ENCODE measurements around the gene MYRIP.

The MYRIP gene

DNA sequence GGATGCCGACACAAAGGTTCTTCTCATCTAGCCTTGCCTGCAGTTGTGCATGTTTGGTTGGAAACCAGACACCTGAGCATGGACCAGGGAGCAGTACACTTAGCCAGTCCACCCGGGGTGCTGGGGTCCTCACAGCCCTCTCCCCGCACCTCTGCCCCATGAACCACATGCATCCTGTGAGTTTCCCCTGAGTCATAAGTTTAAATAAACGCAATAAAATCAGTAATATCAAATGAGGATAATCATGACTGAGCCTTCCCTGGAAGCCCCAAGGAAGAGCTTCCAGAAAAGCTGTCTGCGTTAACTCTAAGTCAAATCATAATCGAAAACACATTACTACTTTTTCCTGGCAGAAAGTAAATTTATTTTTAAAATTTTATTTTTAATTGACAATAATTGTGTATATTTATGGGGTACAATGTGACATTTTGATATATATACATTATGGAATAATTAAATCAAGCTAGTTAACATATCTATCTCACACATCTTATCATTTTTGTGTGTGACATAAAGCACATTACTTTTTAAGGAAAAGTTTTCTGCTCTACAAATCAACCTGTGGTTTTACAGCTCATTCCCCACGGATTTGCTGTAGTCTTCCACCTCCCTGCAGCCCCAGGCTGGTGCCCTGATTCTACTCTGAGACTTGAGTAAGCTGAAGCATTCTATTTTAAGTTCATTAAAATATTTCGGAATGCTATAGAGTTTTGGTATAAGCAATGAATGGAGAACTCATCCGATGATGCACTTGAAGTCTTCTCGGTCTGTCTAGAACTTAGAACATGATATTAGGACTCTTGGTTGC, 334.1 kb downstream of the MYRIP start:
- no peak for DNase-seq

DNA sequence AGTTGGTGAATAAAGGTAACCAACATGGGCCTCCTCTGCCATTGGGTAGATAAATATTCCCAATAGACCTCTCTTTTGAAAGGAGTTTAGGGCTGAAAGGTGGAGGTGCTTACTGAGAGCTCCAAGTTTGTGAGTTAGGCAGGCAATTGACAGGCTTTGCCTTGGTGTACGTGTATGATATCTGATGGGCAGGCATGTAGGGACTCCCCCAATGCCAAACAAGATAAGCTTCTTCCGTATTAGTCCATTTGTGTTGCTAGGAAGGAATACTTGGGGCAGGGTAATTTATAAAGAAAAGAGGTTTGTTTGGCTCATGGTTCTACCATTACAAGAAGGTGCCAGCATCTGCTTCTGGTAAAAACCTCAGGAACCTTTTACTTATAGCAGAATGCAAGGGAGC, 339.4 kb downstream of the MYRIP start:
- DNase-seq, result no peak

DNA sequence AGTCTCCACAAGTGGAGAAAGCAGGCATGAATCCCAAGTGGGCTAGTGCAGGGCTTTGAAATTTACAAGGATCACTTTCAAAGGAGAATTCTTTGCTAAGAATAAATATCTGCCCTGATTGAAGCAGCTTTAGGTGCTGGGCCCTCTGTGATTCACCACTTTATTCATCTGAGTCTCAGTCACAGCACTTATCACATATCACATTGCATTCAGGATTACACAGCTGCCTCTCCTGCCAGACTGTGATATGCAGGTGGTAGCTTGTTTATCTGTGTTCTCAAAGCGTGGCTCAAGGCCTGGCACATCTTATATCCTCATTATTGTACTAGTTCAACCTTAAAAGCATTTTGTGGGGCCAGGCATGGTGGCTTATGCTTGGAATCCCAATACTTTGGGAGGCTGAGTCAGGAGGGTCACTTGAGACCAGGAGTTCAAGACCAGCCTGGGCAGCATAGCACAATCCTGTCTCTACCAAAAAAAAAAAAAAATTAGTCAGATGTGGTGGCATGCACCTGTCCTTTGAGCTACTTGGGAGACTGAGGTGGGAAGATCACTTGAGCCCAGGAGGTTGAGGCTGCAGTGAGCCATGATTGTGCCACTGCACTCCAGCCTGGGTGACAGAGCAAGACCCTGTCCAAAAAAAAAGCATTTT, 343.2 kb downstream of the MYRIP start:
- peak; percentile 24 for DNase-seq

DNA sequence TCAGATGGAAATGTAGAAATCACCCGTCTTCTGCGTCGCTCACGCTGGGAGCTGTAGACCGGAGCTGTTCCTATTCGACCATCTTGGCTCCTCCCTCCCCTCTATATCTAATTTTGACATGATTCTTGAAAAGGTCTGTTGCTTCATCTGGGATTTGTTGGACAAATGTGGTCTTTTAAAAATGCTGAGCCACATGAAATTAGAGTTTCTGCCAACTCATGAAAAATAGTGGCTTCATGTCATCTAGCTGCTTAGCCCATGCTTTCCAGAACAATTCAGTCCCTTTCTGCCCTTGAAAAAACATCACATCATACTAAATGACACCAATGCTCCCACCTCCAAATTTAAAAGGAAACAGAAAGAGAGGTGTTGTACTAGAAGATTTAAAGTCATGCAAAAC, 351.5 kb downstream of the MYRIP start:
- DNase-seq, result no peak

DNA sequence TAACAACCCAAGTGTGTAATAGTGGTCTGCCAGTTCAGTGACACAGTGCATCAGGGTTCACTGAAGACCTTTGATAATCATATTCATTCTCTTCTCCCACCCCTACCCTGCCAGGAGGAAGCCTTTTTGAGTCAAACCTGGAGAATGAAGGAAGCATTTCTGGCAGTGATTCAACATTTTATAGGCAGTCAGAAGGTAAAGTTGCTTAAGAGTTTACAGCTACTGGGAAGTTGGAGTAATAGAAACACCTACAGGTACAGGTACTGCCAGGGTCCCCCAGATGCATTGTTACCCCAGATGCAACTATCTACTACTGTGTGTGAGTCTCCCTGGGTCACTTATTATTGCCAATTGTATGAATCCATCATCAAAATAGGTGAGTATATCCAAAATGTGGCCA, 353.2 kb downstream of the MYRIP start:
- DNase-seq, result no peak

DNA sequence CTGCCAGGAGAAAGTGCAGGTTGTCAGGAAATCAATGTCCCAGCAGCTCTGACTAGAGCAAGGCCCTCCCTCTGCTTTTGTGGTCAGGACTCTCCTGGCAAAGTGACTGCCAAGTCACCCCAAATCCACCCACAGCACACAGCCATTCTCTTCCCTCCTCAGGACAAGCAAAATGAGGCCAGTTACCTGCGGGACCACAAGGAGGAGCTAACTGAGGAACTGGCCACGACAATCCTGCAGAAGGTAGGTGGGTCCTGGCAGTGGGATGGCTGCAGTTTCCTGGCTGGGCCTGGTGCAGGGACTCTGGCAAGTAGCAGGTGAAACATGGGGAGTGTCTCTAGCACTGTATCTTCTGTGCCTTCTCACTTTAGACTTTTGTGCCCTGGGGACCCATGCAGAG, 357.6 kb downstream of the MYRIP start:
- no peak for DNase-seq

DNA sequence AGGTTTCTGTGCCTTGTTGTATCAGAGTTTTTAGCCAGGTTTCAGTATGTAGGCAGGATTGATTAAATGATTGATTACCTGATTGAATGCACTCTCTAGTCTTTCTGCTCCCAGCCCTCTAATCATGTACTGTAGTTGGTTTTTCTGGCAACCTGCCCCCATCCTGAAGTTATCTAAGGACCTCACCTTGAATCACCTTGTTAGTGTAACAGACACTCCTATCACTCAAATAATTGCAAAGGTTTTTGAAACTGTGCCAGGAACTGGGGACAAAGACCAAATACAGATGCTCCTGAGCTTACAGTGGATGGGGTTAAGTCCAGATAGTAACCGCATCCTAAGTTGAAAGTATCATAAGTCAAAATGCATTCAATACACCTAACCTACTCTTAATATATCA, 358.5 kb downstream of the MYRIP start:
- peak; percentile 10 for DNase-seq

DNA sequence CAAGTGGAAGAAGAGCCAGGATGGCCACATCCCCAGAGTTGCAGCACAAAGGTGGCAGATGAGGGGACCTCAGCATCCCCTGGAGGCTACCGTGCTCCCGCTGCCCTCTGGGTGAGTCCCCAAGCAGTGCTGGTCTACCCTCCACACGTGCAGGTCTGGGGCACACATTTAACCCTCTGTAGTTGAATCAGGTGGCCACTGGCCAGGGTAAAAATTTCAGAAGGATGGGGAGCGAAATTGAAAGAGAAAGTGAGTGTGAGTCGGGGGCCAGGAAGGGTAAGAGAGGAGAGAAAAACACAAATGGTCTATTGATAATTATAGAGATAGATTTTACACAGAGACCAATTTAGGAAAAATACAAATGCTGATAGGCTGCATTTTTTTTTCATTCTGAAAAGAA, 360.6 kb downstream of the MYRIP start:
- DNase-seq, result no peak

DNA sequence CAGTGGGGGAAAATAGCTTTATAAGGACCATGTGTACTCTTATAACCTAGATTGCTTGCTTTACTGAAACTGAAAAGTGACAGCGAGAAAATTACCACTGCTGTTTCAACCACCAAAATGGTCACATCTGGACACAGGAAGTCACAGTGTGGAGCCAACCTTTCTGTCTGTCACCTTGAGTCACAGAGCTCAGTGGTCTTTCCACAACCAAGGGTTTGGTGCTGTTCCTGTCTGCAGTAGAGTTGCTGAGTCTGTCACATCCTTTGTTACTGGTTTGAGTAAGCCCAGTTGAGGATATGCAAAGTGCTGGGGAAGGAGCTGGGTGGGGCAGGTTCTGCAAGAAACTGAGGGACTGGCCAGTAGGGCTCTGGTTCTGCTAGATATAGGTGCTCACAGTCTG, 361.0 kb downstream of the MYRIP start:
- DNase-seq, result no peak

DNA sequence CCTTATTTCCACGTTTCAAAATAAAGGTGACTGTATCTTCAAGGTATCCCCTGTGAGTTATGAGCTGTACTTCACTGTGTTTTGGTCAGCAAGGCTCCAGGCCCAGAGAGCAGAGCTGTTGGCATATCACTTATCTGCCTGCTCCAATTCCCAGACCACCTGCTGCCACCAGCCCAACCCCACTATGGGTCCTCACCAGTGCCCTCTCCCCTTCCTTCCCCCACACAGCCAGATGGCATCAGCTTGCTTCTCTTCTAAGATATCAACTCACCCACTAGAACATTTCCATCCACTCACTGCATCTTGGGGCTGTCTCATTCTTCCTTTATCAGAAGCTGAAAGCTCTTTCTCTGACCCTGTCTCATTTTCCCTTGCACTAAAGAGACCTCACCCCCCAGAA, 363.2 kb downstream of the MYRIP start:
- no peak for DNase-seq

DNA sequence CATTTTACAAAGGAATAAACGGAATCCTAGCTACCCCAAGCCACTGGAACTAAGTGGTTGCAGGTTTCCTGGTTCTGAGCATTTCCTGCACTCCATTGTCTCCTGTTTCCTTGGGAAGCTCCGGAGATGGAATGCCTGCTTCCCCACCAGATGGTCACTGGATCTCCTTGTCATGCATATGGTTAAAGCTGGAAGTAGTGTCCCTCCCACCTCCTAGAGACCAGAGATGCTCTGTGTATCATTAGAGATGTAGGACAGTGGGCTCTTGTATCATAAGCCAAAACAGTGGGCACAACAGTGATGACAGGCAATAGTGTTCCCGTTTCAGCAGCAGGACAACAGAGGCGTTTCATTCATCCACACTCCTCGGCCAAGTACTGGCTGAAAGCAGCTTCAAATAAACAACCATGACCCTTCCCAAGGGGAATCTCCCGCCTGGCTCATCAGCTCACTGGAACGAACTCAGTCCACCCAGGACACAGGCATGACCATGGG, 363.9 kb downstream of the MYRIP start:
- DNase-seq, result no peak

DNA sequence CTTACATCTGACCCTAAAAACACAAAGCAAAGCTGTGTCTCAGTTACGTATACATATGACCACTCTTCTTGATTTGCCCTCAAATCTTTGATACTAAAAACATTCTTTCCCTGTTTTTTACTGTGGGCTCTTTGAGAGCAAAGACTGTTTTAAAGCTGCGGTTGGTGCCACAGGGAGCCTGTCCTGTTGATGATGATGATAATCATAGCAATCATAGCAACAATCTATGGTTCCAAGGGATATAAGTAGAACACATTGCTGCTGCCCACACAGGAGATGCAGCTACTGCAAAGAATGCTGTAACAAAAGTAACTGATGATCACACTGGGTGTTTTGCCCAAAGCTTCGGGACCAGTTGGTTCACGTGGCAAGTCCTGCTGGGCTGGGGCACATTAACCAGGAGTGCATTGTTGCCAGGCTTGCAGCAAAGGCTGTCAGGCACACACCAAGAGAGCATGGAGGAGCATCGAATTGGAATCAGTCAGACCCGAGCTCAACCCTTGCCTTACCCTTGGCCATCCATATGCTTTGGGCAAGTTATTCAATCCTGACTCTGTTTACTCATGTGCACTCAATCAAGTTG, 368.7 kb downstream of the MYRIP start:
- DNase-seq, result no peak

DNA sequence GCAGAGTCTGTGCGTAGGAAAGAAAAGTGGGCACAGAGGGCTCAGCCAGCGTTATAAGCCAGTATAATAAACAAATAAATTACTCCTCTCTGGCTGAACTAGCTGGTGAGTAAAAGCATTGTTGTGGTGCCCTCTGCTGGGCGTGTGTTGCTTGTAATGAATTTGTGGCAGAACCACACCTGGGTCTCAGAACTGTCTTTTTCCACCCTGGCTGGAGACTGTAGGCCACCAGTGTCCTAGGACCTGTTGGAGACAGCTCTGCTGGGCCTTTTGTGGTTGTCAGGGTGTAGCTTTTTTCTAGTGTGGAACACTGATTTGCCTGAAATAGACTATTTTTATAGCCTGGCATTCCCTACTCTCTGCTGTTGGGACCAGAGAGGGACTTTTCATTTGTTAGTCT, 369.6 kb downstream of the MYRIP start:
- peak; percentile 43 for DNase-seq

DNA sequence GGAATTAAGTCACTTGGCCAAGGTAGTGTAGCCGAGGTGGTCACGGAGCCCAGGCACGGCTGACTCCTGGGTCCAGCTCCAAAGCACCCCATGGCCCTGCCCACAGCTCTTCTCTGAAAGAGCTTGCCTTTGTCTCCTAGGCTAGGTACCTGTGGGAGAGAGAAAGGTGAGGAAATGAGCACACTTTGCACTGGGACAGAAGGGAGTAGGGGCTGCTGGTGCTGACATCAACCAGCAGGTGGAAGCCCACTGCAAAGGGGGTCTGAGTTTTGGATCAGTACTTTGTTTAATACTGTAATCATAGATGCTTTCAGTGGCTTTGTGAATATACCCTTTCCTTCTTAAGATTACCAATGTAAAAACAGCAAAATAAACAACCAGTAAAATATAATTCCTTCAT, 371.8 kb downstream of the MYRIP start:
- no peak for DNase-seq

DNA sequence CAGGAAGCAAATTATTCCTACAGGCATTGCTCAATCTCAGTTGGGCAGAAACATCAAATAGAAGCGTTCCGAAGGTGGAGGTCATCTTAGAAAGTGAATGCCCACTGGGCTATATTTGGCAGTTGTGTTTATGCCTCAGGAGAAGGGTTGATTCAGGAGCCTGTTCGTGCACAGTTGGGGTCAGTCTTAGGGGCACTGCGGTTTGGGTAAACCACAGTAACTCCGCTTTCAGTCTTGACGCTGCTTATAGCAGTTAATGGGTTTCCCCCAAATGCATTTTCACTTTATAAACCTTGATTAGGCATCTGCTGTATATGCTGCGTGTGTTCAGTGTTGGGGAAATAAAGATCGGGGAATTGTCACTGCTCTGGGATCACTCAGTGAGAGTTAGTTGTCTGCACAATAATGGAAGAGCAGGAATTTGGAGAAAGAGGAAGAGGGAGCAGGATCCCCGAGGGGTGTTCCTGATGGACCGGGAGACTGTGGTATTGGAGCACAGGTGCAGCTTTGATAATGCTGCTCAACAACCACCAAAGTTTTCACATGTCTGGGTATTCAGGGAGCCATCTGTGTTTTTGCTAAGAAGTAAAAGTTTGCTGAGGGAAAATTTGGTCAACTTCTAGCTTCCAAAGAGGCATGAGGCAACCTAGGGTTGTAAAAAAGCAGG, 375.8 kb downstream of the MYRIP start:
- no peak for DNase-seq

DNA sequence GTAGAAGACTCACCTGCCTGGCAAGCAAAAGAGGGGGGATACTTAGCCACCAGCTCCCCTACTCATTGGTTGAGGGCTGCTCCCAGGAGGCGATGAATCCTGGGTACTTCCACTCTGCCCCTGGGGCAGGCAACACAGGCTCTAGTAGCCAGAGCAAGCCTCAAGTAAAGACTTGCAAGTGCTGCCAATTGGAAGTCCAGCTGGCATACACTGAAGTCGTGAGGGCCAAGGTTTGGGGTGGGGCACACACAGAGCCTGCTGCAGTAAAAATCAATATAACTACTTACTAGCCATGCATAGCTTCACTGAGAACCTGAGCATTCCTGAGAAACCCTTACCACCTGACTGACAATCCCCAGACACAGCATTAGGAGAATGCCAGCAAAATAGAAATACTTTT, 377.1 kb downstream of the MYRIP start:
- DNase-seq, result no peak

DNA sequence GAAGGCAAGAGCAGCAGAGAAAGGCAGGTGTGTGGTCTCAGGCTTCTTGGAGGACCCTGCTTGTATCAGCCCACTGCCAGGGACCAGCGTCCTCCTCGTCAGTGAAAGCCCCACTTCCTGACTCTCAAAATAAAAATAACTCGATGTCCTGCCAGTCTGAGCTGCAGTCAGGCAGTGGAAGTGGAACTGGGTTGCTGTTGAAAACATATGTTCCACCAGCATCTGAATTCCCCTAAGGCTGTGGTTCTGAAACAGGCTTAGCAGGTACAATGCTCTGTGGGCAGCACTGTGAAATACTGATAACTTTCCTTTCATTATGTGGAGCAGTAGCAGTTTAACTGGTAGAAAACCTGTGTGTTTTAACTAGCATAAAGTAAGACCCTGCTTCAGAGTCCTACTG, 378.5 kb downstream of the MYRIP start:
- no peak for DNase-seq

DNA sequence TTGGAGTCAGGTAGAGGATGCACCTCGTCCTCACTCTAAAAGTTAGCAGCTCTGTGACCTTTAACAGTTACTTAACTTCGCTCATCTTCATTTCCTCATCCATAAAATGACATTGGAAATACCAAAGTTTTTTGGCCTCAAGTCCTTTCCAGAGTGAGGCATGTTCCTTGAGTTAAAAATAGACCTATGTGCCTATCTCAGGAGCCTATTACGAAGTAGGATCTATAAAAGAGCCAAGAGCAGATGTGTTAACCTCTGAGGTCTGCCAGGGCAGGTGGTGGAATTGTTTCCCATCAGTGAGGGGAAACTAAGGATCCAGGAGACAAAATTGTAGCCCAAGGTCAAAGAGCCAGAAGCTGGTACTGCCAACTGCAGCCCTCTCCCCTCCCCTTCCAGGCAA, 379.7 kb downstream of the MYRIP start:
- DNase-seq, result no peak

DNA sequence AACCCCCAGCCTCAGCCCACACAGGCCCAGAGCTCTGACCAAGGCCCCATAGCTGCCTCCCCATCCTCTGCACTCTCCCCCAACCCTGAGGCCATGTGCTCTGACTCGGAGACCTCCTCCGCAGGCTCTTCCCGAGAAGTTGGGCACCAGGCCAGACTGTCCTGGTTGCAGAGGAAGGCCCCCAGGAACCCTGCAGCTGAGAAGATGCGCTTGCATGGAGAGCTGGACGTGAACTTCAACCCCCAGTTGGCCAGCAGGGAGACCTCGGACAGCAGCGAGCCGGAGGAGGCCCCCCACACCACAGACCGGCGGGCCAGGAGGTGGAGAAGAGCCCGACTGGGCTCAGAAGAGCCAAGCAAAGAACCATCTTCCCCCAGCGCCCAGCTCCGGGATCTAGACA, 380.6 kb downstream of the MYRIP start:
- DNase-seq, result no peak

DNA sequence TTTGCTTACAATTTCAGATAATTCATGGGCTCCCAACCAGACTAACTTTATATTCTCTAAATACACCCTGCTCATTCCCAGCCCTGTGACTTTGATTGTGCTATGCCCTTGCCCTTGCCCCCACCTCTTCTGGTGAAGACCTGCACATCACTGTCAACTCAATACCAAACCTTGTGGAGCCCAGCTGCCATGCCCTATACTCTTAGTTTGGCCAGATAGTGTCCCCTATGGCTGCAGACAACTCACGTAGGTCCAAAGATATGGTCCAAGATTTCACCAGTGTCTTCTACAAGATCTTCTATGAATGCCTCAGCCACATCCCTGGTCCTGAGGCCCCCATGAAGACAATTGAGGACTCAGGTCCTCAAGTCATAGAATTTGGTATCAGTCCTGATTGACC, 381.8 kb downstream of the MYRIP start:
- DNase-seq, result no peak

DNA sequence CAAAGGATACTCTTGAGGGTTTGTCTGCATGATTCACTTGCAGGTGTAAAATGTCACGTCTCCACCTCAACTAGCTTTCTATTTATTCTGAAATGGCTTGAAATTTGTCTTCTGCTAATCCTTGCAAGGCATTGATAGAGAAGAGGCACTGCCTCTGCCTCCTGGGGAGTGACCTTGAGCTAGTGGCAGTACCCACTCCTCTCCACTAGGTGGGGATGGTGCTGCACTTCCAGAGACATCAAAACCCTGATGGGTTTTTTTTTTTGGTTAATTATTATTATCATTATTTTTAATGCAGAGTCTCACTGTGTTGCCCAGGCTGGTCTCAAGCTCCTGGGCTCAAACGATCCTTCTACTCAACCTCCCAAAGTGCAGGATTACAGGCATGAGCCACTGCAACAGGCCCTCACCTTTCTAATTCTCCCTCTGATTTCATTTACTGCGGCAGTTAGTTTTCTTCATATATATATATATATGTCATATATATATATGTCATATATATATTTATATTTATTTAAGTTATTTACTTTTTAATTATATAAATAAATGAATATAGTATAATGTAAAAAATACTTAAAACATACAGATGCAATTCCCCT, 382.5 kb downstream of the MYRIP start:
- DNase-seq, result peak; percentile 0

DNA sequence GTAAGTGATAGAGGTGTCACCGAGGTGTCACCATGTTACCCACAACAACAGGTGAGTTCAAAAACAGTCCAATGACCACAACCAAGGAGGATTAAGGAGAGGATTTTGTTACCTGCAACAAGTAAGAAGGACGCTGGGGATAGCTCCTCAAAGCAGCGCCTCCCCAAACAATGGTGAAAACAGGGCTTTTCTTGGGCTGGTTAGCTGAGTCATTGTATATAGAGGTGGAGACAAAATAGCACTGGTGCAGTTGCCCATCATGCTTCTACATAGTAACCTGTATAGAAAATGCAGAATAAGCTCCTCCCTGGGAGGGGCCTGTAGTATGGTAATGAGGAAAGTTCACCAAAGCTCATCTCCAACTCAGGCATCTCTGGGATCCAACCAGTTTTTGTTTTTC, 383.2 kb downstream of the MYRIP start:
- DNase-seq, result no peak

DNA sequence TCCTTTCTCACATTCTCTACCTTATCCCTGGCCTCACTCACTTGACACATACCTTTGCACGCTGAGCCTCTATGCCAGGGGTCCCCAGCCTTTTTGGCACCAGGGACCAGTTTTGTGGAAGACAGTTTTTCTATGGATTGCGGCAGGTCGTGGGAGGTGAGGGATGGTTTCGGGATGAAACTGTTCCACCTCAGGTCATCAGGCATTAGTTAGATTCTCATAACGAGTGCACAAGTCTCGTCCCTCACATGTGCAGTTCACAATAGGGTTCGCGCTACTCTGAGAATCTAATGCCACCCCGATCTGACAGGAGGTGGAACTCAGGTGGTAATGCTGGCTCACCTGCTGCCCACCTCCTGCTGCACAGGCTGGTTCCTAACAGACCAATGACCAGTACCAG, 387.6 kb downstream of the MYRIP start:
- no peak for DNase-seq
